ENCODE data around the gene TRIM25. TPM values are rescaled to one million over a fixed set of nuclear protein-coding genes. Genes with fewer than 3 reads are reported as not detected.
A peak's percentile ranks its signal among the peaks of the same experiment; 100 is the strongest.
"Not testable (repeated sequence)": the region's sequence is repeated elsewhere in the genome, so short reads cannot be mapped to it uniquely, and the experiment has no call there.

The TRIM25 gene, protein sequence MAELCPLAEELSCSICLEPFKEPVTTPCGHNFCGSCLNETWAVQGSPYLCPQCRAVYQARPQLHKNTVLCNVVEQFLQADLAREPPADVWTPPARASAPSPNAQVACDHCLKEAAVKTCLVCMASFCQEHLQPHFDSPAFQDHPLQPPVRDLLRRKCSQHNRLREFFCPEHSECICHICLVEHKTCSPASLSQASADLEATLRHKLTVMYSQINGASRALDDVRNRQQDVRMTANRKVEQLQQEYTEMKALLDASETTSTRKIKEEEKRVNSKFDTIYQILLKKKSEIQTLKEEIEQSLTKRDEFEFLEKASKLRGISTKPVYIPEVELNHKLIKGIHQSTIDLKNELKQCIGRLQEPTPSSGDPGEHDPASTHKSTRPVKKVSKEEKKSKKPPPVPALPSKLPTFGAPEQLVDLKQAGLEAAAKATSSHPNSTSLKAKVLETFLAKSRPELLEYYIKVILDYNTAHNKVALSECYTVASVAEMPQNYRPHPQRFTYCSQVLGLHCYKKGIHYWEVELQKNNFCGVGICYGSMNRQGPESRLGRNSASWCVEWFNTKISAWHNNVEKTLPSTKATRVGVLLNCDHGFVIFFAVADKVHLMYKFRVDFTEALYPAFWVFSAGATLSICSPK
- total RNA-seq (2014; rRNA removed; shearing (Covaris generic)) = 6.2 TPM in 2 replicates

DNA sequence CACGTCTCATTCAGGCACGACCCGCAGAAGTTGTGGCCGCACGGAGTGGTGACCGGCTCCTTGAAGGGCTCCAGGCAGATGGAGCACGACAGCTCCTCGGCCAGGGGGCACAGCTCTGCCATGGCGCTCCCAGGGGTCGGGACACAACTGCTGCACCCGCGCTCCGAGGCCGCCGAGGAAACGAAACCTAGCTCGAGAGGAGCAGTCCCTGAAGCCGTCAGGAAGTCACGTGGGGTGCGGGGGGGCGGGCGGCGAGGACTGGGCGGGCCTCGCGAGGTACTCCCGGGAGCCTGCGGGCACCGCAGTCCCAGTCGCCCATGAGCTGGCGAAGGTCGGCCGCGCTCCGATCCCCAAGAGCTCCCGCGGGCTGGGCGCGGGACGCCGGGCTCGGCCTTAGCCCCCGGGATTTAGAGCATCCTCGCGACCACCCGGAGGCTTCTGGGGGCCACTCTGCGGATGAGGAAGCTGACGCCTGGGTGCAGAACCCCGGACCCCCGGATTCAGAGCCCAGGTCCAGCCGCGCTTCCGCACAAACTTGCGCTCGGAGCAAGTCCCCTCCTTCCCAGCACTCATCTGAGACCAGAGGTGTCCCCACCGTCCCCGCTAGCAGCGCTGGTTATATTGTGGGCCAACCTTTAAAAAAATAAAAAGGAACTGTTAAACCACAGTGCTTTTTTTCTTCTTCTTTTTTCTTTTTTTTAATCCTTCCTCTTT is at the start of gene TRIM25:
Gene TRIM25 (minus strand): TSS at position 183 of the 714 bp plus-strand sequence. CDS start 61 bp downstream, at position 122.
- DNase-seq (ENCODE audit: low read depth) = peak; percentile 86

DNA sequence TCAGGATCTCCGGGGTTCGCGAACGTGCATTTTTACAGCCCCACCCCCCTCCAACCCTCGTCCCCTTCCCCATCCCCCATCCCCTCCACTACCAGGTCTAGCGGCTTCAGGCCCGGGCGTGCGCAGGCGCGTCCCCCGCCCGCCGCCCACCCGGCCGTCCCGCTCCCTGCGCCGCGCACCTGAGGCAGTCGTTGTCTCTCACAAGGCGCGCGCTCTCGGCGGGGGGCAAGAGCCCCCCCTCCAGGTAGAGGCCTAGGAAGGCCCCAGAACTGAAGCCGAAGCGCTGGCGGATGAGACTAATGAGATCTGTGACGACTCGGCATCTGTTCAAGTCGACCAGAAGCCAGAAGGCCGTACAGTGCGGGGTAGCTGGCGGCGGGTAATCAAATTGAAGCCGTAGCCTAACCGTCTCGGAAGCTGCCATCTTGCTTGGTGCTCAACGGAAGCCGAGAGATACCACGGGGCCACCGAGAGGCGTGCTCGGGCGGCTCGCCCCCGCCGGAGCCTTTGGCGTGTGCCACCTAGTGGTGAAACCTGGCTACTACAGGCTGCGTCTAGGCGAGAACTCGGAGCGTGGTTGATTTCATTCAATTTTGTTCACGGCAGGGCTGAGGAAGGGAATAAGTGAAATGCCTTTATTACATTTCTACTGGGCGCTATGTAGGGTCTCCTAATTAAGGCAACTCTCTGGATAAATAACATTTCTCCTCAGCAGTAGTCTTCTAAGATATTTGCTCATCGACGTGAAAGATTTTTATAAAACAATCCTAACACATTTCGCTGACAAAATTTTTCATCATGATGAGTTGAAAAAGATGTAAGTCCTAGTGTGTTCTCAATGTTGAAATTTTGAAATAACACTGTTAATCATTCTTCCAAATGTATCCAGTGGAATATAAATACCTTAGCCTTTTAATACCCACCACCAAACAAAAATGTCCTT is 47.0 kb upstream of the TRIM25 start, which contains the start of gene COIL:
Gene COIL (minus strand): TSS at position 455 of the 943 bp plus-strand sequence. CDS start 31 bp downstream, at position 424.
- DNase-seq (ENCODE audit: low read depth) = peak; percentile 81

DNA sequence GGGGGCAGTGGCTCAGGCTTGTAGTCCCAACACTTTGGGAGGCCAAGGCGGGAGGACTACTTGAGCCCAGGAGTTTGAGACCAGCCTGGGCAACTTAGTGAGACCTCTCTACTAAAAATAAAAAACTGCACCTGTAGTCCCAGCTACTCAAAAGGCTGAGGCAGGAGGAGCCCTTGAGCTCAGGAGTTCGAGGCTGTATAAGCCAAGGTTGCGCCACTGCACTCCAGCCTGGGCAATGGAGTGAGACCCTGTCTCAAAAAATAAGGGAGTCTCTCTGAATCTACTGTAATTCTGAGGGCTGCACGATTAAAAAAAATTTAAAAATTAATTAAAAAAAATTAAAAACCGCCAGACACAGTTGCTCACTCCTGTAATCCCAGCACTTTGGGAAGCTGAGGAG is 43.1 kb upstream of the TRIM25 start:
- no peak for DNase-seq (ENCODE audit: low read depth)

DNA sequence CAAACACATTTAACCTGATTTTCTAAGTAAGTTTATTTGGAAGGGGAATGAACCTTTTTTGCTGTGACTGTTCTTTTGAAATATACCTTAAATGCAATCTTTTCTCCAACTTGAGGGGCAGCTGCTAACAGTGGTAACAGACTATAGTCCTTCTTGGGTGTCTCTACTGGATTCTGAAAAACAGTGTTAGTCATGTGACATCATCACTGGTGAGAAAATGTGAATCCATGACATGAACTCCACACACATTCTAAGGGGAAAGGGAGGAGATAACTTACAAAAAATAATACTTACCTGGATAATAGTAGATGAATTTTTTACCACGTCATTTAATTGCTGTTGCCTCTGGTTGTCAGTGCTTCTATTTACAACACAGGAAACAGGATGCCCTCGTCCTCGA is 35.7 kb upstream of the TRIM25 start:
- DNase-seq (ENCODE audit: low read depth) = no peak

DNA sequence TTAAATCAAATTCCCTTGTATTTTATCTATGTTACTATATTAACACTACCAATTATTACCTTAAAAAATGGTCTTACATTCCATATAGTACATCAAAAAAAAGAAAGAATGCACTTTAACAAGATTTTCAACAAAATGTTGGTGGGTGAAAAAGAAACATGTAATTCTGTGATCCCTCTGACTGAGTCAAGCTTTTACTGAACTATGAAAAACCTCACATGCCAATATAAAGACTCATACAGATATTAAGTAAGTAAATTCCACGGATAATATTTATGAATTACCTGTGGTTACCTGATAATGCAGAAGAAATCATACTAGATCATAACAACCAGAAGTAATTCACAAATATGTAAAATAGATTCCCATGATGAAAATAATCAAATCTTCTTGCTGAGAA is 34.6 kb upstream of the TRIM25 start:
- no peak for DNase-seq (ENCODE audit: low read depth)

DNA sequence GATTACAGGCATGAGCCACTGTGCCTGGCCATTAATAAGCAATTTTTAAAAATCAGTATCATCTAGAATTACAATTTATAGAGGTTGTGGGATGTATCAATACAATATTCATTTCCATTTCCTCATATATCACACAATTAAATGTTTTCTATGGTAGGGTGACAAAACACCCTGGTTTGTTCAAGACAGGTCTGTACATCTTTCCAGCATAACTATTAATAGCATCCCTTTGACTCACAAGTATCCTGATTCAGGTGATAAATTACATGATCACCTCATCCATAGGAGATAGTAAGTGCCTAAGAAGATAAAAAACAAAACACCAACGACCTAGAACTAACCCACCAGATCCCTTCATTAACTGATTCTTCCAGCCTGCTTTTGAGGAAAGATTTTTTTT is 33.9 kb upstream of the TRIM25 start:
- DNase-seq (ENCODE audit: low read depth) = no peak

DNA sequence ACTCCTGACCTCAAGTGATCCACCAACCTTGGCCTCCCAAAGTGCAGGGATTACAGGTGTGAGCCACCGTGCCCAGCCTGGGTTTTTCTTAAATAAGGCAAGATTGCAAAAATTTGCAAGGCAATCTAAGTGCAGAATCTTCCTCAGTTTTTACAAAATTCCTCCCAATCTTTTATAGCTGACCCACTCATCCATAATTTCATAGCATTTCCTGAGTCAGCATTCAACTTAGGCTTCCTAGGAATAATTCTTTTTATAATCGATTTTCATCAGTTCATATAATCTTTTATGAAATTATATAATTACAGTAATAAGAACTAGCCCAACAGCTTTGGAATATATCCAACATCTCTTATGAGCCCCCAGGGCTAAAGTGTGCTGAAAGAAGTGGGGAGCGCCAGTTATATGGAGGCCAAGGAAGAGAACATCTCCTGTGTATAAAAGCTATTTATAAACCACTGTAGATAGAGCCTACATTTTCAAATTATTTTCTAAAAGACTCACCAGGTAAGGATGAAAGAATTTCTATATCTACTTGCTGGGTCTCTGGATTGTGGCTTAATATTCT is 32.2 kb upstream of the TRIM25 start:
- DNase-seq (ENCODE audit: low read depth) = no peak

DNA sequence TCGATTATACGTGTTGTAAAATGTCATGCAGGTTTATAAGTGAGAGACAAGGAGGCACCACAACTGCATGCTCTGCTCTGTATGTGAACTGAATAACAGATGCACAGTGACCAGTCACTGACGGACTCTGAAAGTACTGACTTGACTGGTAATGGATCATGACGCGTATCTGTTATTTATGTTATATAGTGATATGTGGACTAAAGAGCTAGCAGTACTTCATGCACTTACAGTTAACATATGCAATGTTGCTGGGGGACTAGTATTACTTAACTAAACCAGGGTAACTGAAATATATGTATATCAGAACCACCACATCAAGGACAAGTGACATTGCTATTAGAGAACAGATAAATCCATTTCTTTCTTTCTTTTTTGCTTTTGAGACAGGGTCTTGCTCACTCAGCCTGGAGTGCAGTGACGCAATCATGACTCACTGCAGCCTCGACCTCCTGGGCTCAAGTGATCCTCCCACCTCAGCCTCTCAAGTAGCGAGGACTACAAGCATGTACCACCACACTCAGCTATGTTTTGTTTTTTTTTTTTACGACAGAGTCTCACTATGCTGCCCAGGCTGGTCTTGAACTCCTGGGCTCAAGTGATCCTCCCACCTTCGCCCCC is 29.8 kb upstream of the TRIM25 start:
- no peak for DNase-seq (ENCODE audit: low read depth)

DNA sequence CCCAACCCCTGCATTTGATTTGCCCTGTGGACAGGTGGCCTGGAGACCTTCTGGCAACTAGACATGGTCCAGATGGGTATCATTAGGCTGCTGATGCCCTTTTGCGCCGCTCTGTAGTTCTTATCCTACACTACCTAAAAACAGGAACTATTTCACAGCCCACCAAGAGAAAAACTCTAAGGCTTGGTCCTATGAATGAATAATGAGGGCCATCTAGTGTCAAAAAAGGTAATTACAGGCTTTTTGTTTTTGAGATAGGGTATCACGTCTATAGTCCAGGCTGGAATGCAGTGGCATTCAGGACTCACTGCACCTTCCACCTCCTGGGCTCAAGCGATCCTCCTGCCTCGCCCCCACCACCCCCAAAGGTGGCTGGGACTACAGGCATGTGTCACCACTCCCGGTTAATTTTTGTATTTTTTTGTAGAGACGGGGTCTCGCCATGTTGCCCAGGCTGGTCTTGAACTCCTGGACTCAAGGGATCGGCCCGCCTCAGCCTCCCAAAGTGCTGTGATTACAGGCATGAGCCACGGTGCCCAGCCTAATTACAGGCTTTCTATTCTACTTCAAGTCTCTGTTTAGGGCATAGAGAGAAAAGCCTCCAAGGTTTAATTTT is 26.1 kb upstream of the TRIM25 start:
- DNase-seq (ENCODE audit: low read depth) = peak; percentile 47

DNA sequence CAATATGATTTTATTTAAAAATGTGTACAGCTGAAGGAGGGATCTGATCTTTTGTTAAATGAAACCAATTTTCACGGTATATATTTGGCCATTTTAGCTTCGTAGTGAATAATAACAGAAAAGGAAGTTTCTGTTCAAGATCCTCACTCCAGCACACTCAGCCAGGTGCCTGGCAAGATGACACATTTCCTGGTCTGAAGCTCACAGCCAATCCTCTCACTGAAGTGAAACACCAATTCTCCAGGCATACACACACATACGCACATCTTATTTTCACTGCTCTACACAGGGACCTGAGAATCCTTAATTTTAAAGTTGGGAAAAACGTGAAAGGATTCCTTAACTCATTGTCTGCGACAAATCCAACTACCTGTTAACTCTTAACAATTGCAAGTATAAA is 24.4 kb upstream of the TRIM25 start:
- DNase-seq (ENCODE audit: low read depth) = not testable (repeated sequence)

DNA sequence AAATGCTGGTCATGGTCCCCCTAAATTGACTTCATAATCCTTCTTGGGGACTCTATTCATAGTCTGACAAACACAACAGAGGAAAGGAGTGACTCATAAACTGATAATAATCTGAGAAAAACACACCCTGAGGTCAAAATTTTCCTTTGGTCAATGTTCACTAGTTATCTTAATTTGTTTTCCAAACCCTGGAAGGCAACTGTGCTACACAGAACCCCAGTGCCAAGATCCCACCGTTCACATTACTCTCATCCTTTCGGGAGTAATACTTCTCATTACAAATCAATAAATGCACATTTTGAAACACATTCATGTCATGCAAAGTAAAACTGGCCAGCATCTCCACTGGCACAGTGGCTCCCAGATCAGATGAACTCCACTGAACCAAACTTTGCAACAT is 23.8 kb upstream of the TRIM25 start:
- DNase-seq (ENCODE audit: low read depth) = peak; percentile 45

DNA sequence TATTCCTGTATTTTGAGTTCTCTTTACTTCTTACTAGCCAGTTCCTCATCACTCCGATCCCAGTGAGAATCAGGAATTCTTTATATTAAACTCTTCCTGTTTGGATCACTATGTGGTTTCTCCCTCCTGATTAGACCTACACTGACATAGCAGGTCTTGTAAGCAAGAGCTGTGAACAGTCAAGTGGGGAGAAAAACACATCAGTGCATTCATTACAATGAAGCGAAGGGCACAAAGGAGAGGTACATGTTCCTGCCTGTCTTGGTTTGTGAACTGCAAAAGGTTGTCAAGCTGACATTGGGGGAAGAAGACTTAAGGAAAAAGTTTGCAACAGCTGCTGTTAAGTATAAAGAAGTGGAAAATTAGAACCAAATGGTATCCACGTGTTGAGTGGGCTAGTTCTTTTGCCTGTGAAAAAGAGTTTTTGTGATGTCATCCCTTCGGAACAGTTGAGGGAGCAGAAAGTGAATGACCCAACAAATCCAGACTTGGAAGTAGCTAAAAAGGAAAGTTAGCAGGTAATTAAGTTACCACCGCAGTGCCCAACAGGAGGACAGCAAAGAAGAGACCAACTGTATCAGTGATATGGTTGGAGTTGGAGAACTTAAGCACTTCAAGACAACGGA is 23.0 kb upstream of the TRIM25 start:
- no peak for DNase-seq (ENCODE audit: low read depth)

DNA sequence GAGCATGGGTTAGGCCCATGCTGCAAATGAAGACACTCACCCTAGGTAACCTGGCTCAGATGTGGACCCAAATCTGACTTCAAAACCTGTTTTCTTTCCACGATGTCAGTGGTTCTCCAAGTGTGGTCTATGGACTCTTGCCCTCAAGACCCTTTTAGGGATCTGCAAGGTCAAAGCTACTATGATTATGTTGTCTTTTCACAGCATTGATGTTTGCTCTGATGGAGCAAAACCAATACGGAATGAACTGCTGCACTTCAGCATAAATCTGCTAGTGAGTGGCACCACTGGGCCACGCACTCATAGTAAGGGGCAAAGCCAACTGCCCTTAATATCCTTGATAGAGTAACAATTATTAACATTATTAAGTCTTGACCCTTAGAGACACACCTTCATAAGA is 21.6 kb upstream of the TRIM25 start:
- DNase-seq (ENCODE audit: low read depth) = no peak

DNA sequence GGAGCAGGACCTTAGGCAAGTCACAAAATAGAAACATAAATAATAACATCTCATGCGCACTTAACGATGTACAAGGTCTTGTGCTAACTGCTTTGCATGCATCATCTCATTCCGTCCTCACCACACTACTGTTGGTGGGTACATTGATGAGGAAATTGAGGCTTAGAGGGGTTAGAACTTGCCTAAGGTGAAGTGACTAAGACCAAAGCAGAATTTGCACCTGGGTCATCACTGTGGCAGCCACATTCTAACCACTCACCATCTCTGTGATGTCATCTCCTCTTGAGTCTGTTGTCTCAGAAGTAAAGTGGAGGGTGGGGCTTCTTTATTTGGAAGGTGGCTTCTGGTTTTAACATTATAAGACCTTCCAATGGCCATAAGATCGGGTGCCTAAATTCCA is 20.4 kb upstream of the TRIM25 start:
- DNase-seq (ENCODE audit: low read depth) = no peak

DNA sequence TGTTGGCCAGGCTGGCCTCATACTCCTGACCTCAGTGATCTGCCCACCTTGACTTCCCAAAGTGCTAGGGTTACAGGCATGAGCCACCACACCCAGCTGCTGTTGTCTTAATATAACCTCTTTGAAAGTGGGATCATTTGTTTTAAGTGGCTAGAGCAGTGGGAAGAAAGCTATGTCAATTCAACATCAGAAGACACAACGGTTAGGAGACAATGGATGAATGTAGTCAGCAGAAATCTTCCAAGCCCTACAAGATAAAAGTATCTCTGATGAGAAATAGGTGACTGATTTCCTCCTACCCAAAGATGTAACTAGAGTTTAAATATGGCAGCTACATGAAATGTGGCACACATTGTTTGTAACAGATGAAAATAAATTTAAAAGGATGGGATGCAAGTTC is 20.0 kb upstream of the TRIM25 start:
- no peak for DNase-seq (ENCODE audit: low read depth)

DNA sequence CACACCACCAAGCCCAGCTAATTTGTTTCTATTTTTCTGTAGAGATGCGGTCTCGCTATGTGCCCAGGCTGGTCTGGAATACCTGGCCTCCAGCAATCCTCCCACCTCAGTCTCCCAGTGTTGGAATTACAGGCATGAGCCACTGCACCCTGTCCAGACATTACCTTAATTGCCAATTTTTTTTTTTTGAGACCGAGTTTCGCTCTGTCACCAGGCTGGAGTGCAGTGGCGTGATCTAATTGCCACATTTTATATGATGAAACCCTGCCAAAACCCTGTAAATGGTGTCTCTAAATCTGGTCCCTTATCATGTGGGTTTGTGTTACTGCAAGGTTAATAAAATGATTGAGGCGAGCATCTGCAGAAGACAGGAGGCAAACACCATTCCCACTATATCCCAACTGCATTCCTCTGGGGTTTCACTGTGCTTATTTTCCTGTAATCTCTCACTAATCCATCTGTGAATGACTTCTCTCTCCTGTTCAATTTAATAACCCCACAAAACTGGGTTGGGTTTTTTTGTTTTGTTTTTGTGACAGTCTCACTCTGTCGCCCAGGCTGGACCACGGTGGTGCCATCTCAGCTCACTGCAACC is 19.4 kb upstream of the TRIM25 start:
- no peak for DNase-seq (ENCODE audit: low read depth)

DNA sequence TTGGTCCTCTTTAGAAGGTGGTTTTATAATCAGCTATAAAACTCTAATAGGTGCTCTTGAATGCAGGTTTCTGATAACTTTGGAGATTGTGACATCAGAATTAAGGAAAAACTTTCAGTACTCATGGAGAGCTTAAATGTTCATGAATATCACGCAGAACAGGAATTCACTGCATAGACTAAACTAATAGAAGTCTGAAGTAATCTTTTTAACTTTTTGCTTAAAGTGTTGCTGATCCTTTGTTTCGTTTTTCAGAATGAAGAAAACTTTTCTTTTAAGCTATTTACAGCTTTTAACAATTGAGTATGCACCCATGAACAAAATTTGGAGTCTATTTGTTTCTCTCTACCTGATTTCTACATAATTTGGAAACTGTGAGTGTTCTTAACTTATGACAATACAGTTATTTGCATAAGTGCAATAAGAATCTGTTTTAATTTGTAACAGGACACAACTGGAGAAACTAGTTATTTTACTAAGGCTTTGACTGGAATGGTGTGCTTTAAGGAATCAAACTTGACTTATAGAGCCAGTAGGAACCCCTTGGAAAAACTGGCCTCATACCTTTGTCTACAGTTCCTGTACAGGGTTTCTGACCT is 17.0 kb upstream of the TRIM25 start:
- DNase-seq (ENCODE audit: low read depth) = no peak

DNA sequence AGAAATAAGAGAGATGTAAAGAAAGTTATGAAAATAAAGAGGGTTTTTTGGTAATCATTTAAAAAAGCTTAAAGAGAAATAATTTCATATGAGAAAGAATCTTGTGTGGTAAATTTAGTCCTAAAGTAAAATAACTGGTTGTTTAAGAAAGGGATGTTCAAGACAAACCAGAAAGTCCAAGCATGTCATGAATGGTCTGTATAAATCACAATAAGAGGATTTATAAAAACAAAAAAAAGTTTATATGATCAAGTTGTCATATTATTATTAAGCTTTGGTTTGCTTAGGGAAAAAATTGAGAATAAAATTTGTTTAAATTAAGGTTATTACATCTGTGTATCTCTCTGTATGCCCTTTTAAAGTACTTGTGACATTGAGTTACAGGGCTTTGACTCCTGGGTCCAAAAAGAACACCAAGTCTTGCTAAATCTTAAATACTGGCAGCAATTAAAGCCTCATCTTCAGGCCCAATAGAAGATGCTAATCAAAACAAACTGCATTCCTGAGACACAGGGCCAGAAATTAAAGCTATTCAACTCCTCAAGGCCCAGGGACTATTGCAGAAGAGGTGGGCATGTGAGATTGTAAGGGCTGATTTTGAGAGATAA is 15.6 kb upstream of the TRIM25 start:
- DNase-seq (ENCODE audit: low read depth) = peak; percentile 28
